ENCODE results near the gene UBN2. TPM values are rescaled to one million over a fixed set of nuclear protein-coding genes. Genes with fewer than 3 reads are reported as not detected.

The UBN2 gene
- total RNA-seq: 2.8 and 3.6 TPM in 2 replicates

GRCh38 chr7:139230774-139231512 lies at the start of gene UBN2:
UBN2 (plus strand) TSS chr7:139231237; CDS start chr7:139231485, 248 bp downstream.

GRCh38 chr7:139341058-139341775 lies 110.2 kb downstream of the UBN2 start, which contains the start of gene FMC1:
FMC1 (plus strand) TSS chr7:139341337; CDS start chr7:139341385, 48 bp downstream.

Other genes starting within 250 kb of the UBN2 start
- gene KIAA1549, start 249.8 kb upstream of the UBN2 start, total RNA-seq: 0.82 and 3.9 TPM in 2 replicates
- gene ZC3HAV1L, start 195.2 kb upstream of the UBN2 start, total RNA-seq: 14.8 and 21.4 TPM in 2 replicates
- 22.1 and 32.4 TPM in 2 replicates for gene ZC3HAV1, start 121.5 kb upstream of the UBN2 start, total RNA-seq
- gene FMC1, start 110.1 kb downstream of the UBN2 start, total RNA-seq: 6.3 and 10.8 TPM in 2 replicates
- gene LUC7L2, start 128.7 kb downstream of the UBN2 start, total RNA-seq: 27.4 and 29.2 TPM in 2 replicates

Measured in pericardium fibroblast (primary cell).